NCI-H146 (cell line): ENCODE measurements around the gene SCN10A.

ENCODE experiments used
- DNase-seq: peaks from one replicate; lab custom pipeline; 2025; lab: John Stamatoyannopoulos, UW

The SCN10A gene

GRCh38 chr3:38816026-38816425 is at the start of gene SCN10A:
Gene SCN10A (minus strand): TSS chr3:38816217. CDS start chr3:38794010, 22,207 bp downstream.
- no peak for DNase-seq

- DNase-seq = no peak
Measured at GRCh38 chr3:38853011-38853410, 37.0 kb upstream of the SCN10A start.

- DNase-seq = peak; percentile 29
Measured at GRCh38 chr3:38843898-38844297, 27.9 kb upstream of the SCN10A start.

GRCh38 chr3:38842266-38842965 is 26.4 kb upstream of the SCN10A start:
- no peak for DNase-seq

- DNase-seq = no peak
Measured at GRCh38 chr3:38840987-38841386, 25.0 kb upstream of the SCN10A start.

- no peak for DNase-seq
Measured at GRCh38 chr3:38837358-38837757, 21.3 kb upstream of the SCN10A start.

GRCh38 chr3:38836561-38836960 is 20.5 kb upstream of the SCN10A start:
- DNase-seq = no peak

GRCh38 chr3:38835939-38836338 is 19.9 kb upstream of the SCN10A start:
- no peak for DNase-seq

GRCh38 chr3:38834717-38835116 is 18.7 kb upstream of the SCN10A start:
- DNase-seq = no peak

GRCh38 chr3:38834110-38834509 is 18.1 kb upstream of the SCN10A start:
- no peak for DNase-seq

- no peak for DNase-seq
Measured at GRCh38 chr3:38829404-38829803, 13.4 kb upstream of the SCN10A start.

- no peak for DNase-seq
Measured at GRCh38 chr3:38828681-38829080, 12.7 kb upstream of the SCN10A start.

GRCh38 chr3:38827791-38828190 is 11.8 kb upstream of the SCN10A start:
- no peak for DNase-seq

- DNase-seq = no peak
Measured at GRCh38 chr3:38826001-38826400, 10.0 kb upstream of the SCN10A start.

GRCh38 chr3:38824349-38824748 is 8.3 kb upstream of the SCN10A start:
- no peak for DNase-seq

GRCh38 chr3:38823722-38824121 is 7.7 kb upstream of the SCN10A start:
- DNase-seq = no peak

GRCh38 chr3:38823186-38823585 is 7.2 kb upstream of the SCN10A start:
- no peak for DNase-seq

GRCh38 chr3:38811822-38812221 is 4.2 kb downstream of the SCN10A start:
- DNase-seq = no peak

GRCh38 chr3:38805765-38806386 is 10.1 kb downstream of the SCN10A start:
- DNase-seq = no peak

- DNase-seq = no peak
Measured at GRCh38 chr3:38805004-38805403, 11.0 kb downstream of the SCN10A start.

GRCh38 chr3:38800511-38800910 is 15.5 kb downstream of the SCN10A start:
- DNase-seq = no peak

GRCh38 chr3:38793721-38794120 is 22.3 kb downstream of the SCN10A start:
- DNase-seq = no peak

GRCh38 chr3:38792983-38793382 is 23.0 kb downstream of the SCN10A start:
- DNase-seq = no peak

- DNase-seq = no peak
Measured at GRCh38 chr3:38782148-38782547, 33.9 kb downstream of the SCN10A start.
